ENCODE data around the gene PHF20.

DNA sequence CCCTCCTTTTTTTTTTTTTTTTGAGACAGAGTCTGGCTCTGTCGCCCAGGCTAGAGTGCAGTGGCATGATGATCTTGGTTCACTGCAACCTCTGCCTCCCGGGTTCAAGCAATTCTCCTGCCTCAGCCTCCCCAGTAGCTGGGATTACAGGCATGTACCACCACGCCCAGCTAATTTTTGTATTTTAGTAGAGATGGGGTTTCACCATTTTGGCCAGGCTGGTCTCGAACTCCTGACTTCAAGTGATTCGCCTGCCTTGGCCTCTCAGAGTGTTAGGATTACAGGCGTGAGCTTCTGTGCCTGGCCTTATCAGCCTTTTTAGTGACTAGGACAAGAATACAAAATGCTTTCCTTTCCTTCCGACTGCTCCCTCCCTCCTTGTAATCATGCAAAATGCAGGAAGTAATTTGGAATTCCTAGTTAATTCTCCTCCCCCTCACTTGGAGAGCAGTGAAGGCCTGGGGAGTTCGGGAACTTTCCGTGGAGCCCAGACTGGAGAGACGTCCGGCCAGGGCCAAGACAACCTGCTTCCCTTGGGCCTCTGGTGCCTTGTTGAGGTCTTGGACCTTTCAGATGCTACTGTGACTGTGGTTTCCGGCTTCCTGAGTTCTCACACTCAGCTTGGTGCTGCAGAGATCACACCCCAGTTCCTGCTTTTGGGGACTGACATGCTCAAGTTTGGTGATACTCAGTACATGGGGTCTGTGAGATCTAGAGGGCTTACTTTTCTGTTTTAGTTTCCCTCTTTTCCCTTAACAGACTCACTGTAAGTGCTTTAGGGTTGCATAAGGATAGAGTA is 3.9 kb upstream of the PHF20 start:
- TF ChIP-seq, protein P1, sequence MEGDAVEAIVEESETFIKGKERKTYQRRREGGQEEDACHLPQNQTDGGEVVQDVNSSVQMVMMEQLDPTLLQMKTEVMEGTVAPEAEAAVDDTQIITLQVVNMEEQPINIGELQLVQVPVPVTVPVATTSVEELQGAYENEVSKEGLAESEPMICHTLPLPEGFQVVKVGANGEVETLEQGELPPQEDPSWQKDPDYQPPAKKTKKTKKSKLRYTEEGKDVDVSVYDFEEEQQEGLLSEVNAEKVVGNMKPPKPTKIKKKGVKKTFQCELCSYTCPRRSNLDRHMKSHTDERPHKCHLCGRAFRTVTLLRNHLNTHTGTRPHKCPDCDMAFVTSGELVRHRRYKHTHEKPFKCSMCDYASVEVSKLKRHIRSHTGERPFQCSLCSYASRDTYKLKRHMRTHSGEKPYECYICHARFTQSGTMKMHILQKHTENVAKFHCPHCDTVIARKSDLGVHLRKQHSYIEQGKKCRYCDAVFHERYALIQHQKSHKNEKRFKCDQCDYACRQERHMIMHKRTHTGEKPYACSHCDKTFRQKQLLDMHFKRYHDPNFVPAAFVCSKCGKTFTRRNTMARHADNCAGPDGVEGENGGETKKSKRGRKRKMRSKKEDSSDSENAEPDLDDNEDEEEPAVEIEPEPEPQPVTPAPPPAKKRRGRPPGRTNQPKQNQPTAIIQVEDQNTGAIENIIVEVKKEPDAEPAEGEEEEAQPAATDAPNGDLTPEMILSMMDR (conservative IDR thresholded peaks at IDR 0.05; ENCODE audit: low read depth, low read length) = no peak
- TF ChIP-seq EZH2 (IDR thresholded peaks at IDR 0.05; ENCODE audit: low read length, unreplicated experiment) = no peak
